WI38 (cell line): ENCODE data around the gene C16orf46.
A peak's percentile ranks its signal among the peaks of the same experiment; 100 is the strongest.

ENCODE experiments used
- H3K4me3 ChIP-seq: 2 replicates; pipeline ENCODE4 v1.5.1; 2011; ENCODE audit warnings: low read depth, mild to moderate bottlenecking, control low read depth, low read length
- TF ChIP-seq, protein P1 (sequence below): IDR thresholded peaks from 2 replicates; pipeline ENCODE4 v1.5.1; 2012; ENCODE audit warnings: low read depth, mild to moderate bottlenecking, control low read depth, low read length

Gene C16orf46

DNA sequence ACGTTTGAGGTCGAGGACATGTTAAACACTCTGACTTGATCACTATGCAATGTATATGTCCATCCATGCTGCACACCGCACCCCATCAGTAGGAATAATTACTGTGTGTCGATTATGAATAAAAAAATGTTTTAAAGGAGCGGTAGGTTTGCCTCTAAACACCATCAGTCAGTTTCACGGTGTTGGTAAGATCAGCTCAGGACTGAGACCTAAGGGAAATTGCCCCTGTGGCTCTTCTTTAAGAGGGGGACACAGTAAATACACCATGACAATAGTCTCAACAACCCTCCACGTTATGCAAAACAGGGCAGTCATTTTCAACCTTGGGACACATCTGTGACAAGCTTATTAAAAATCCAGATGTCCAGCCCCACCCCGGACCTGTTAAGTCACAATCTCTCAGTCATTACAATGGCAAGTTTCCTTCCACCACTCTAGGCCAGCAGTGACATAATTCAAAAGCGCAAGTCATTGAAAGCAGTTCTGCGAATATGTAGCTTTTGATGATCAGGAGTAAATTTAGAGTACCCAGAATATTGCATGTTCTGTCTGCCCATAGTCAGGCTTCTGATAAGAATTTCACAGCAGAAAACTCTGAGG lies 40.2 kb downstream of the C16orf46 start:
- TF ChIP-seq, protein P1, sequence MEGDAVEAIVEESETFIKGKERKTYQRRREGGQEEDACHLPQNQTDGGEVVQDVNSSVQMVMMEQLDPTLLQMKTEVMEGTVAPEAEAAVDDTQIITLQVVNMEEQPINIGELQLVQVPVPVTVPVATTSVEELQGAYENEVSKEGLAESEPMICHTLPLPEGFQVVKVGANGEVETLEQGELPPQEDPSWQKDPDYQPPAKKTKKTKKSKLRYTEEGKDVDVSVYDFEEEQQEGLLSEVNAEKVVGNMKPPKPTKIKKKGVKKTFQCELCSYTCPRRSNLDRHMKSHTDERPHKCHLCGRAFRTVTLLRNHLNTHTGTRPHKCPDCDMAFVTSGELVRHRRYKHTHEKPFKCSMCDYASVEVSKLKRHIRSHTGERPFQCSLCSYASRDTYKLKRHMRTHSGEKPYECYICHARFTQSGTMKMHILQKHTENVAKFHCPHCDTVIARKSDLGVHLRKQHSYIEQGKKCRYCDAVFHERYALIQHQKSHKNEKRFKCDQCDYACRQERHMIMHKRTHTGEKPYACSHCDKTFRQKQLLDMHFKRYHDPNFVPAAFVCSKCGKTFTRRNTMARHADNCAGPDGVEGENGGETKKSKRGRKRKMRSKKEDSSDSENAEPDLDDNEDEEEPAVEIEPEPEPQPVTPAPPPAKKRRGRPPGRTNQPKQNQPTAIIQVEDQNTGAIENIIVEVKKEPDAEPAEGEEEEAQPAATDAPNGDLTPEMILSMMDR, result no peak
- peak overlapping the region; percentile 81 for H3K4me3 ChIP-seq

DNA sequence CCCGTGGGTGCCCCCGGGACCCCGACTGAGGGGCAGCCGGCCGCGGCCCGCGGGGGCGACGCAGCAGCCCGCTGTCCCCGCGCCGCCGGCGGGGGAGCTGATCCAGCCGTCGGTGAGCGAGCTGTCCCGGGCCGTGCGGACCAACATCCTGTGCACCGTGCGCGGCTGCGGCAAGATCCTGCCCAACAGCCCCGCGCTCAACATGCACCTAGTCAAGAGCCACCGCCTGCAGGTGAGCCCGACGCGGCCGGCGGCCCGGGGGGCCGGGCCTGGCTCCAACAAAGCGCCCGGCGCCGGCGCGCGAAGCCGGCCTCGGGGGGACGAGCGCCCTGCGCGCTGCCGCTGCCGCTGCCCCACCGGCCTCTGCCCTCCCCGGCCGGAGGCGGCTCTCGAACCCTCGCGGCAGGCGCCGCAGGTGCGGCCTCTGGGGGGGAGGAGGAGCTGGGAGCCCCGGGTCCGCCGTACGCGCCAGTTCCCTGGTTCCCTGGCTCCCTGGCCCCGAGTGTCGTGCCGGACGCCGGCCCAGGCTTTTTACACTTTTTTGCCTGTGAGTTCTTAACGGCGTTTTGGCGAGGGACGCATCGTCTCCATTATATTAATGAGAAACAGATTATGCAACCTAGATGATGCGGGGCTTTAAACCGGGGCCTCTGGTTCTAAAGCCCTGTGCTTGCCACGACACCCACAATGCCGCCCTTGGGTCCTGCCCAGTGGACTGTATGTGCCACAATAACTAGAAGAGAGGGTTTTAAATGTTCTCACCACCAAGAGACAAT lies 40.9 kb downstream of the C16orf46 start:
- peak overlapping the region; percentile 81 for H3K4me3 ChIP-seq
- TF ChIP-seq, protein P1, result no peak

DNA sequence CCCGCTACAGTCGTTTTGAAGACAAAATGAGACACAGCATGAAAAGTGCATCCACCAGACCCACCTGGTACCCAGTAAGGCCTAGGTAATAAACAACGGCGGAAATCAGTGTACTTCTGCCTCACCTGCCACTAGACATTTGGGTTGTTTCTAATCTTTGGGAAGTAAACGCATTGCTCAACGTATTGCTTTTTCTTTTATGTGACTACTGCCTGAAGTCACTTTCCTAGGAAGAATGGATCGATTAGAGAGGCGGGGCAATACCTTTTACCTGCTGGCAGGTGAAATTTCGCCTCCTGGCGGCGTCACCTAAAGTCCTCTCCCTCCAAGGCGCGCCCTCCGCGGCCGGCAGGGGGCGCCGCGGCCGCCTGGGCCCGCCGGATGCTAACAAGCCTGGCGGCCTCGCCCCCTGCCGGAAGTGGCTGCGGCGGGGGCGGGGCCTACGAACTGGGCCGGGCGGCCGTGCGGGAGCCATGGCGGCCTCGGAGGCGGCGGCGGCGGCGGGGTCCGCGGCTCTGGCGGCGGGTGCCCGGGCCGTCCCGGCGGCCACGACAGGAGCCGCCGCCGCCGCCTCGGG lies 41.6 kb downstream of the C16orf46 start, which contains the start of gene ATMIN:
Gene ATMIN, plus strand, starts transcription at position 445 of the 577 bp plus-strand sequence. Its CDS starts 29 bp downstream, at position 474.
- TF ChIP-seq, protein P1, result peak; percentile 97
- H3K4me3 ChIP-seq, result peak within 1 kb of the TSS; percentile 81

DNA sequence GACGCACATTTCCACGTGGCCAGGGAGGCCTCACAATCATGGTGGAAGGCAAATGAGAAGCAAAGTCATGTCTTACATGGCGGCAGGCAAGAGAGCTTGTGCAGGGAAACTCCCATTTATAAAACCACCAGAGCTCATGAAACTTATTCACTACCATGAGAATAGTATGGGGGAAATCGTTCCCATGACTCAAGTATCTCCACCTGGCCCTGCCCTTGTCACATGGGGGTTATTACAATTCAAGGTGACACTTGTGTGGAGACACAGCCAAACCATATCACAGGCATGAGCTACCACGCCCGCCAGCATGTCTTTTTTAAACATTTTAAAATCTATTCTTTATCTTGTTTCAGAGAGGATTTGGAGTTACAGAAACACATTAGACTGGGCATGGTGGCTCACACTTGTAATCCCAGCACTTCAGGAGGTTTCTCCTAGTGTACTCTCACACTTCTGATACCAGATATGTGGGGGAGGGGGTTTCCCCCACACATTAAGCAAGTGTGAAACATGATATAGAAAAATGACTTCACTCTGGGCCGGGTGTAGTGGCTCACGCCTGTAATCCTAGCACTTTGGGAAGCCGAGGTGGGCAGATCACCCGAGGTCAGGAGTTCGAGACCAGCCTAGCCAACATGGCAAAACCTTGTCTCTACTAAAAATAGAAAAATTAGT lies 47.0 kb downstream of the C16orf46 start:
- no peak overlapping the region for H3K4me3 ChIP-seq
- TF ChIP-seq, protein P1, result no peak

DNA sequence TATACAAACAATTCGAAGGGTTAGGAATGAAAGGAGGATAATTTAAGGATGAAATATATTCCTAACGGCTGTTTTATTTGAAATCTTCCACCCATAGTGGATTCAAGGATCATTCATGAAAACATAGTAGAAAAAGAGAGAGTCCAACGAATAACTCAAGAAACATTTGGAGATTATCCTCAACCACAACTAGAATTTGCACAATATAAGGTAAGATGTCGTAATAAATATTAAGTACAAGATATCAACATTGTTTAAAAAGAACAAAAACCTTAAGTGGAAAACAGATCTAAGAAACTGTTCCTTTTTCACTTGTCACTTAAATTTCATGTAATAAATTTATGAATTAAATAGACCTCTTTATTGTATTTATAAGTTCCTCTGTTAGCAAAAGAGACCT lies 50.6 kb downstream of the C16orf46 start:
- no peak overlapping the region for H3K4me3 ChIP-seq
- TF ChIP-seq, protein P1, result no peak

DNA sequence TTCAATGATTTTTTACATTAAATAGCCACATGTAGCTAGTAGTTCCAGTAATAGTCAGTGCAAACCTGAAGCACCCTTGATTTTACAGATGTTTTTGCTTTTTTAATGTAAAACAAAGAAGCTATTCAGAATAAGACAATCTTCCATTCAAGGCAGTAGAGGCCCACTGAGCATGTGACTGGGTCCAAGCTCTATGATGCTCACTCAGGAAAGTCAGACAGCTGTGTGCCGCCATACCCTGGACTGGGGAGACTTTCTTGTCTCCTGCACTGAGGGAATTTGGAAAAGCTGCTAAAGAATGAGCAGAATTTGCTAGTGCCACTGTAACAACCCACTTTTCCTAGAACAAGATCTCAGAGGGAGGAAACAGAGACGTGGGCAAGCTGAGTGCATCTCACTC lies 58.5 kb downstream of the C16orf46 start:
- TF ChIP-seq, protein P1, result no peak
- H3K4me3 ChIP-seq, result no peak overlapping the region
